Activated T-cell treated with anti-CD3 and anti-CD28 coated beads, Interleukin-2, amount 50 U/mL, for 1 hour (primary cell): ENCODE data around the gene STAP1.
"Not testable (repeated sequence)": the region's sequence is repeated elsewhere in the genome, so short reads cannot be mapped to it uniquely, and the experiment has no call there.

Experiments
- DNase-seq: peaks from one replicate; pipeline ENCODE4 v3.0.0-alpha.2; 2020

Gene STAP1

GRCh38 chr4:67558493-67558892 is at the start of gene STAP1:
TSS of gene STAP1 (plus strand) at chr4:67558727. CDS start at chr4:67558810, 83 bp downstream.
- no peak for DNase-seq

GRCh38 chr4:67512501-67512900 is 46.0 kb upstream of the STAP1 start:
- no peak for DNase-seq

- DNase-seq: no peak
Observed at GRCh38 chr4:67520141-67520540, 38.4 kb upstream of the STAP1 start.

- DNase-seq: no peak
Observed at GRCh38 chr4:67521506-67521905, 37.0 kb upstream of the STAP1 start.

- DNase-seq: no peak
Observed at GRCh38 chr4:67522230-67522629, 36.3 kb upstream of the STAP1 start.

GRCh38 chr4:67522851-67523671 is 35.5 kb upstream of the STAP1 start:
- no peak for DNase-seq

- not testable (repeated sequence) for DNase-seq
Observed at GRCh38 chr4:67524140-67524539, 34.4 kb upstream of the STAP1 start.

GRCh38 chr4:67531379-67531962 is 27.1 kb upstream of the STAP1 start:
- DNase-seq: no peak

- not testable (repeated sequence) for DNase-seq
Observed at GRCh38 chr4:67532397-67532796, 26.1 kb upstream of the STAP1 start.

- no peak for DNase-seq
Observed at GRCh38 chr4:67533112-67533511, 25.4 kb upstream of the STAP1 start.

GRCh38 chr4:67535280-67535840 is 23.2 kb upstream of the STAP1 start:
- DNase-seq: no peak

GRCh38 chr4:67539830-67540229 is 18.7 kb upstream of the STAP1 start:
- DNase-seq: no peak

GRCh38 chr4:67542076-67542475 is 16.5 kb upstream of the STAP1 start:
- DNase-seq: no peak

- peak; percentile 86 for DNase-seq
Observed at GRCh38 chr4:67545199-67546003, 13.1 kb upstream of the STAP1 start, which contains the start of gene CENPC. TSS of gene CENPC (minus strand) at chr4:67545503. CDS start at chr4:67545355, 148 bp downstream.

- no peak for DNase-seq
Observed at GRCh38 chr4:67546004-67546356, 12.5 kb upstream of the STAP1 start.

GRCh38 chr4:67546971-67547370 is 11.6 kb upstream of the STAP1 start:
- no peak for DNase-seq

GRCh38 chr4:67549123-67549522 is 9.4 kb upstream of the STAP1 start:
- DNase-seq: no peak

- no peak for DNase-seq
Observed at GRCh38 chr4:67550451-67550850, 8.1 kb upstream of the STAP1 start.

- DNase-seq: no peak
Observed at GRCh38 chr4:67550857-67551256, 7.7 kb upstream of the STAP1 start.

- not testable (repeated sequence) for DNase-seq
Observed at GRCh38 chr4:67552146-67552792, 6.3 kb upstream of the STAP1 start.

GRCh38 chr4:67554096-67554495 is 4.4 kb upstream of the STAP1 start:
- no peak for DNase-seq

GRCh38 chr4:67555447-67555846 is 3.1 kb upstream of the STAP1 start:
- no peak for DNase-seq

GRCh38 chr4:67556436-67556835 is 2.1 kb upstream of the STAP1 start:
- no peak for DNase-seq
